NT2/D1 (cell line): ENCODE data around the gene TRIM9.

Source experiments
- SUZ12 ChIP-seq: IDR thresholded peaks from 2 replicates; pipeline ENCODE4 v1.6.1; 2011; ENCODE audit not compliant: insufficient read length, insufficient read depth; ENCODE audit errors: extremely low read depth
- YY1 ChIP-seq: IDR thresholded peaks from 2 replicates; pipeline ENCODE4 v1.6.1; 2011; ENCODE audit not compliant: insufficient read length, insufficient read depth
- ZNF274 ChIP-seq: IDR thresholded peaks from 2 replicates; pipeline ENCODE4 v1.6.1; 2011; ENCODE audit warnings: mild to moderate bottlenecking, low read depth, low read length

DNA sequence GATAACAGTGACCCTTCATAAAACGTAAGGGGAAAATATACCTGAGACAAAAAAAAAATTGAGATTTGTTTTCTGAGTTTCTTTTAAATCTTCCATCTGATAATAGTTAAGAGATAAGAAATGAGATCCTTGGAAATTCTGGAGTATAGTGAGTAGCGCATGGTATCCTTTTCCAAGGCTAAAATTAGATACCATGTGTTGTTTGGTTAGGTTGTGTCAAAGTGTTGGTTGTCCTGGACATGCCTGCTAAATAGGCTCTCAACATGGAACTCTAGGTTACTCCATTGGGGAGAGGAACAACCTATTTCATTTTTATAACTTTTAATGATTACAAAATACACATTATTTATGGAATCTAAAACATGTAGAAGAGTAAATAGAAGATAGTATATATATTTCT, 165.4 kb downstream of the TRIM9 start:
- no peak for TF ChIP-seq YY1
- TF ChIP-seq ZNF274, result no peak
- no peak for TF ChIP-seq SUZ12
